ENCODE data around the gene CDKAL1.

CDKAL1 gene

DNA sequence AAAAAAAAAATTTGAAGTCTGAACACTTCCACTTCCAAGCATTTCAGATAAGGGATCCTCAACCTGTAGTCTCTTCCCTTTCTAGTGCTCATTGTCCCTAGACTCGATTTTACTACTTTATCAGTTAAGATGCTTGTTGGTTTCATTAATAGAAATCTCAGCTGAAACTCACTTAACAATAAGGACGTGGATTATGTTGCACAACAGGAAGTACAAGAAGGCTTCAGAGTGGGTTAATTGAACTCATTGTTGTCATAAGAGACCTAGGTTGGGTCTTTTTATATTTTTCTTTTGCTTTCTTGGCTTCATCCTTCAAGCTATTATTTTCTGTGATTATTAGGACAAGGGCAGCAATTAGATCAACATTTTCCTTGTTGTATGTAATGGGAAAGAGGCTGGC, 175.2 kb downstream of the CDKAL1 start:
- Histone ChIP-seq H3K27me3 (replicated peaks; ENCODE audit: control insufficient read depth, insufficient read depth, low read length) (no peaks in the 10 kb centered on the region), H3K4me3 (replicated peaks; ENCODE audit: low read depth, low read length) (no peak overlapping the region), H3K36me3 (ENCODE audit: control insufficient read depth, insufficient read depth, low read length) (no peaks in the 10 kb centered on the region)
- no peak for DNase-seq (ENCODE audit: extremely low read depth, insufficient read length)
- TF ChIP-seq, protein P1, sequence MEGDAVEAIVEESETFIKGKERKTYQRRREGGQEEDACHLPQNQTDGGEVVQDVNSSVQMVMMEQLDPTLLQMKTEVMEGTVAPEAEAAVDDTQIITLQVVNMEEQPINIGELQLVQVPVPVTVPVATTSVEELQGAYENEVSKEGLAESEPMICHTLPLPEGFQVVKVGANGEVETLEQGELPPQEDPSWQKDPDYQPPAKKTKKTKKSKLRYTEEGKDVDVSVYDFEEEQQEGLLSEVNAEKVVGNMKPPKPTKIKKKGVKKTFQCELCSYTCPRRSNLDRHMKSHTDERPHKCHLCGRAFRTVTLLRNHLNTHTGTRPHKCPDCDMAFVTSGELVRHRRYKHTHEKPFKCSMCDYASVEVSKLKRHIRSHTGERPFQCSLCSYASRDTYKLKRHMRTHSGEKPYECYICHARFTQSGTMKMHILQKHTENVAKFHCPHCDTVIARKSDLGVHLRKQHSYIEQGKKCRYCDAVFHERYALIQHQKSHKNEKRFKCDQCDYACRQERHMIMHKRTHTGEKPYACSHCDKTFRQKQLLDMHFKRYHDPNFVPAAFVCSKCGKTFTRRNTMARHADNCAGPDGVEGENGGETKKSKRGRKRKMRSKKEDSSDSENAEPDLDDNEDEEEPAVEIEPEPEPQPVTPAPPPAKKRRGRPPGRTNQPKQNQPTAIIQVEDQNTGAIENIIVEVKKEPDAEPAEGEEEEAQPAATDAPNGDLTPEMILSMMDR (IDR thresholded peaks at IDR 0.05; ENCODE audit: insufficient read depth, low read length, poor library complexity, severe bottlenecking): no peak

GRCh38 chr6:20710341-20710740, 176.1 kb downstream of the CDKAL1 start:
- Histone ChIP-seq H3K36me3 (ENCODE audit: control insufficient read depth, insufficient read depth, low read length) (no peaks in the 10 kb centered on the region), H3K4me3 (replicated peaks; ENCODE audit: low read depth, low read length) (no peak overlapping the region), H3K27me3 (replicated peaks; ENCODE audit: control insufficient read depth, insufficient read depth, low read length) (no peaks in the 10 kb centered on the region)
- TF ChIP-seq, protein P1 (IDR thresholded peaks at IDR 0.05; ENCODE audit: insufficient read depth, low read length, poor library complexity, severe bottlenecking): no peak
- DNase-seq (ENCODE audit: extremely low read depth, insufficient read length): no peak

DNA sequence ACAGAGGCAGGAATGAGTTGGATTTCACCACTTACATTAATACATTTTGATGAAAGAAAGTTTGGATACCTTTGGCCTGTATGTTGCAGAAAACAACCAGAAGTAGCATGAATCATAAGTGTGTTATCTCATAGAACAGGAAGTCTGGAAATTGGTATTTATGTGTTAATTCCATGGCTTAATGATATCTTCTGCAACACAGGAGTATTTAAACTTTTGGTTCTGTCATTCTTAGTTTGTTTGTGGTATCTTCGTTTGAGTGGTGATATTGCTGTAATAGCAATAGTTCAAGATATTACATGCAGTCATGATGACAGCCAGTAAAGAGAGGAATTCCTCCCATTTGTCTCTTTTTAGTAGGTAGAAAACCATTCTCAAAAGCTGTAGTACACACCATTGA, 177.3 kb downstream of the CDKAL1 start:
- no peaks in the 10 kb centered on the region for H3K27me3 ChIP-seq (replicated peaks; ENCODE audit: control insufficient read depth, insufficient read depth, low read length)
- TF ChIP-seq, protein P1 (IDR thresholded peaks at IDR 0.05; ENCODE audit: insufficient read depth, low read length, poor library complexity, severe bottlenecking): no peak
- DNase-seq (ENCODE audit: extremely low read depth, insufficient read length): no peak

DNA sequence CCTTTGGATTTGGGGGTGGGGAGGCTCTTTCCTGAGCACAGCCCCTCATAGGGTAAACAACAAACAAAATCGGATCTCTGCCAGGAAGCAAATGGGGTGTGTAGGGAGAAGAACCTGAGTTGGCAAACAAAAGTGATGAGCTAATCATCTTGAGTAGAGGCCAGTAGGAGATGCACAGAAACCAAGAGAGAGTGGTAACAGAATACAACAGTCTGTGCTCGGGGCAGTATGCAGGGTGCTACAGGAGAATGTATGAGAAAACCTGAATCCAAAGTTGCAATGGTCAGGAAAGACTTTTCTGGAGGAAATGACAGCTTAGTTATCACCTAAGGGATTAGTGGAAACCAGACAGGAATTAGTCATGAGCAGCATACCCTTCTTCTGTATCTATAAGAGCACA, 177.8 kb downstream of the CDKAL1 start:
- TF ChIP-seq, protein P1 (IDR thresholded peaks at IDR 0.05; ENCODE audit: insufficient read depth, low read length, poor library complexity, severe bottlenecking): no peak
- H3K36me3 ChIP-seq (ENCODE audit: control insufficient read depth, insufficient read depth, low read length): no peaks in the 10 kb centered on the region
- no peak for DNase-seq (ENCODE audit: extremely low read depth, insufficient read length)
- no peaks in the 10 kb centered on the region for H3K27me3 ChIP-seq (replicated peaks; ENCODE audit: control insufficient read depth, insufficient read depth, low read length)
- H3K4me3 ChIP-seq (replicated peaks; ENCODE audit: low read depth, low read length): no peak overlapping the region

More for the DNA sequence above, 177.3 kb downstream of the CDKAL1 start:
- Histone ChIP-seq H3K4me3 (replicated peaks; ENCODE audit: low read depth, low read length) (no peak overlapping the region), H3K36me3 (ENCODE audit: control insufficient read depth, insufficient read depth, low read length) (no peaks in the 10 kb centered on the region)

- Histone ChIP-seq H3K27me3 (replicated peaks; ENCODE audit: control insufficient read depth, insufficient read depth, low read length) (no peaks in the 10 kb centered on the region), H3K4me3 (replicated peaks; ENCODE audit: low read depth, low read length) (no peak overlapping the region), H3K36me3 (ENCODE audit: control insufficient read depth, insufficient read depth, low read length) (no peaks in the 10 kb centered on the region)
- TF ChIP-seq, protein P1 (IDR thresholded peaks at IDR 0.05; ENCODE audit: insufficient read depth, low read length, poor library complexity, severe bottlenecking): no peak
- no peak for DNase-seq (ENCODE audit: extremely low read depth, insufficient read length)
These were observed 181.0 kb downstream of the CDKAL1 start for GRCh38 chr6:20715135-20715806.

DNA sequence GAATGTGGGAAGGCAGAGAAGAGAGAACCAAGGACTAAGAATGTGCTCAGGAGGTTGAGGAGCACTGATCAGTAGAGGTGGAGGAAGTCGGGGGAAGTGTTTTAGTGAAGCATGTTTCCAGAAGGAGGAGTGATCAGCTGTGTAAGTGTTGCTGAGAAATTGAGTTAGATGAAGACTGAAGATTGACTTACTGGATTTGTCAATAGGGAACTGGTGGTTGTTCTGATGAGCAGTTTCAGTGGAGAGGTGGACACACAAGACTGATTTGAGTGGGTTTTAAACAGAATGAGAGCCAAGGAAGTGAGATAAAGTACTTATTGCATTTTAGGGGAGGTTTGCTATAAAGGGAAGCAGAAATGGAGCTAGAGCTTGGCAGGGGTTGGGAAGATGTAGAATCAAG, 182.6 kb downstream of the CDKAL1 start:
- no peak overlapping the region for H3K4me3 ChIP-seq (replicated peaks; ENCODE audit: low read depth, low read length)
- DNase-seq (ENCODE audit: extremely low read depth, insufficient read length): no peak
- TF ChIP-seq, protein P1 (IDR thresholded peaks at IDR 0.05; ENCODE audit: insufficient read depth, low read length, poor library complexity, severe bottlenecking): no peak
- no peaks in the 10 kb centered on the region for H3K36me3 ChIP-seq (ENCODE audit: control insufficient read depth, insufficient read depth, low read length)
- H3K27me3 ChIP-seq (replicated peaks; ENCODE audit: control insufficient read depth, insufficient read depth, low read length): no peaks in the 10 kb centered on the region
